ENCODE results near the gene CYYR1.

DNA sequence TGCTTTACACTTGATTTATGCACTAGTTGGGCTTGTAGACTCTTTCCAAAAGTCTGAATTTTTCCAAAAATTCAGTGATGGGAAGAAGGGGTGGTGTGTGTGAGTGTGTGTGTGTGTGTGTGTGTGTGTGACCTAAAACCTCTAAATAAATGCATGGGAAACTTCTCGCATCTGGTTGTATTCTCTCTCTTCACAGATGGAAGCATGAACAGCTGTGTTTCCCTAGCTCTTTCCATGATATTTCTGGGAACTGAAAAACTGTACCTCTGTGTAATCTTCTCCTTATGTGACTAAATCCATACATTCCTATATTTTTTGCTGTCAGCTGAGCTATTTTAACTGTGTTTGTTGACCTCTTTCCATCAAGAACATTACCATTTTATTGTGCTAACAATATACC lies 26.2 kb upstream of the CYYR1 start:
- TF ChIP-seq POLR2A (IDR thresholded peaks at IDR 0.05; ENCODE audit: low read length) (no peak), GATA1 (IDR thresholded peaks at IDR 0.05; ENCODE audit: low read depth, low read length) (no peak)

Data from erythroblast (primary cell).